Body of pancreas (tissue), 4 donors: ENCODE measurements around the gene PTPN1. TPM values are rescaled to one million over a fixed set of nuclear protein-coding genes. Genes with fewer than 3 reads are reported as not detected.

Experiments used
- ATAC-seq: fragments of 150-250 bp; one replicate; pipeline ENCODE4 v1.9.1; 2016
- DNase-seq, 4 donors: peaks; one replicate each; pipeline ENCODE4 v3.0.0-alpha.2; 2019
- H3K27ac ChIP-seq, 4 donors: fragments of 200-600 bp; sonication (generic); 1 replicate in 3 of 4; 2 replicates in 1 of 4; pipeline versions ENCODE4 v1.5.1 to v1.6.1; 2016 to 2019; ENCODE audit warnings: mild to moderate bottlenecking in 1 of 4, mixed read lengths in 1 of 4, moderate library complexity in 1 of 4
- H3K27me3 ChIP-seq, 2 donors: fragments of 200-600 bp; sonication (generic); one replicate each; pipeline ENCODE4 v1.6.0; 2016; ENCODE audit warnings: mild to moderate bottlenecking in 1 of 2
- H3K36me3 ChIP-seq, 2 donors: fragments of 200-600 bp; sonication (generic); replicated peaks in 1 of 2; 2 replicates each; pipeline ENCODE4 v1.5.1; 2016; ENCODE audit warnings: low read depth in 2 of 2; ENCODE audit not compliant: insufficient read depth in 1 of 2
- H3K4me1 ChIP-seq: fragments of 200-600 bp; sonication (generic); one replicate; pipeline ENCODE4 v1.6.0; 2016
- H3K4me3 ChIP-seq, 2 donors: fragments of 200-600 bp; sonication (generic); 1 replicate in 1 of 2; 2 replicates in 1 of 2; pipeline ENCODE4 v1.5.1; 2016 to 2019
- H3K9me3 ChIP-seq, 3 donors: fragments of 200-600 bp; sonication (generic); 1 replicate in 2 of 3; 2 replicates in 1 of 3; pipeline ENCODE4 v1.5.1; 2016
- POLR2A ChIP-seq, 3 donors: fragments of 450-650 bp; IDR thresholded peaks; one replicate each; pipeline ENCODE4 v1.6.1; 2016; ENCODE audit warnings: antibody characterized with exemption in 3 of 3, mild to moderate bottlenecking in 2 of 3
- whole genome bisulfite sequencing, 2 donors: methylation state at CpG; one replicate each; pipeline ENCODE4 v1.1.5; 2017; 5-methylcytosine and 5-hydroxymethylcytosine counted together
- intact Hi-C: fragments of 100-400 bp; cut with DNase I; formaldehyde crosslinking; loops from one replicate; pipeline ENCODE4 v1.15.1; 2023
- total RNA-seq, 2 donors: library from RNA; depleted of rRNA; stranded (reverse); fragments of >200 nt; gene quantifications; one replicate each; pipeline ENCODE4 v1.1.0, GENCODE V29; 2016
- TF ChIP-seq, protein P1 (sequence below), 7 experiments: fragments of 450-650 bp in 4 of 7; fragments of 200-600 bp in 3 of 7; sonication (generic) in 3 of 7; IDR thresholded peaks; one replicate each; pipeline ENCODE4 v1.5.1; 2016 to 2019; ENCODE audit warnings: antibody characterized with exemption in 7 of 7

Gene PTPN1
- total RNA-seq, 2 donors from 2014 or later = 9.1 to 10.2 TPM

- H3K27me3 ChIP-seq = no peaks in the 10 kb centered on the region
- no peak overlapping the region for H3K4me3 ChIP-seq
- H3K27ac ChIP-seq = no peak overlapping the region
- TF ChIP-seq, protein P1, sequence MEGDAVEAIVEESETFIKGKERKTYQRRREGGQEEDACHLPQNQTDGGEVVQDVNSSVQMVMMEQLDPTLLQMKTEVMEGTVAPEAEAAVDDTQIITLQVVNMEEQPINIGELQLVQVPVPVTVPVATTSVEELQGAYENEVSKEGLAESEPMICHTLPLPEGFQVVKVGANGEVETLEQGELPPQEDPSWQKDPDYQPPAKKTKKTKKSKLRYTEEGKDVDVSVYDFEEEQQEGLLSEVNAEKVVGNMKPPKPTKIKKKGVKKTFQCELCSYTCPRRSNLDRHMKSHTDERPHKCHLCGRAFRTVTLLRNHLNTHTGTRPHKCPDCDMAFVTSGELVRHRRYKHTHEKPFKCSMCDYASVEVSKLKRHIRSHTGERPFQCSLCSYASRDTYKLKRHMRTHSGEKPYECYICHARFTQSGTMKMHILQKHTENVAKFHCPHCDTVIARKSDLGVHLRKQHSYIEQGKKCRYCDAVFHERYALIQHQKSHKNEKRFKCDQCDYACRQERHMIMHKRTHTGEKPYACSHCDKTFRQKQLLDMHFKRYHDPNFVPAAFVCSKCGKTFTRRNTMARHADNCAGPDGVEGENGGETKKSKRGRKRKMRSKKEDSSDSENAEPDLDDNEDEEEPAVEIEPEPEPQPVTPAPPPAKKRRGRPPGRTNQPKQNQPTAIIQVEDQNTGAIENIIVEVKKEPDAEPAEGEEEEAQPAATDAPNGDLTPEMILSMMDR (IDR thresholded peaks at IDR 0.05) = no peak
- no peak for TF ChIP-seq POLR2A (IDR thresholded peaks at IDR 0.05)
- ATAC-seq (no peak), DNase-seq (no peak)
- H3K4me1 ChIP-seq = peaks cover 5% of the 10 kb centered on the region
- intact Hi-C loops = no loop called here
- peaks cover 0 to 22% of the 10 kb centered on the region in 2 donors for H3K36me3 ChIP-seq
- no peaks in the 10 kb centered on the region for H3K9me3 ChIP-seq
- 79 to 88% methylated on average over 6 of the region's 6 CpGs for WGBS, 2 donors
Observed at GRCh38 chr20:50582092-50582491, 71.9 kb downstream of the PTPN1 start.

GRCh38 chr20:50582591-50583234, 72.5 kb downstream of the PTPN1 start:
- 89 to 93% methylated on average over 26 of the region's 26 CpGs for WGBS, 2 donors
- DNase-seq (no peak), ATAC-seq (no peak)
- Histone ChIP-seq H3K27ac (no peak overlapping the region), H3K27me3 (no peaks in the 10 kb centered on the region), H3K36me3 (peaks cover 0 to 22% of the 10 kb centered on the region in 2 donors), H3K4me3 (no peak overlapping the region), H3K4me1 (no peaks in the 10 kb centered on the region), H3K9me3 (no peaks in the 10 kb centered on the region)
- no peak for TF ChIP-seq POLR2A (IDR thresholded peaks at IDR 0.05)
- TF ChIP-seq, protein P1 (IDR thresholded peaks at IDR 0.05) = no peak
- intact Hi-C loops = no loop called here

GRCh38 chr20:50583442-50584150, 73.4 kb downstream of the PTPN1 start:
- H3K27me3 ChIP-seq = no peaks in the 10 kb centered on the region
- ATAC-seq (no peak), DNase-seq (no peak)
- H3K4me3 ChIP-seq = no peak overlapping the region
- no peaks in the 10 kb centered on the region for H3K9me3 ChIP-seq
- no peaks in the 10 kb centered on the region for H3K4me1 ChIP-seq
- peaks cover 0 to 20% of the 10 kb centered on the region in 2 donors for H3K36me3 ChIP-seq
- intact Hi-C loops = no loop called here
- no peak overlapping the region for H3K27ac ChIP-seq
- TF ChIP-seq, protein P1 (IDR thresholded peaks at IDR 0.05) = no peak
- TF ChIP-seq POLR2A (IDR thresholded peaks at IDR 0.05) = no peak
- WGBS, 2 donors = 87 to 95% methylated on average over 14 to 15 of the region's 15 CpGs

DNA sequence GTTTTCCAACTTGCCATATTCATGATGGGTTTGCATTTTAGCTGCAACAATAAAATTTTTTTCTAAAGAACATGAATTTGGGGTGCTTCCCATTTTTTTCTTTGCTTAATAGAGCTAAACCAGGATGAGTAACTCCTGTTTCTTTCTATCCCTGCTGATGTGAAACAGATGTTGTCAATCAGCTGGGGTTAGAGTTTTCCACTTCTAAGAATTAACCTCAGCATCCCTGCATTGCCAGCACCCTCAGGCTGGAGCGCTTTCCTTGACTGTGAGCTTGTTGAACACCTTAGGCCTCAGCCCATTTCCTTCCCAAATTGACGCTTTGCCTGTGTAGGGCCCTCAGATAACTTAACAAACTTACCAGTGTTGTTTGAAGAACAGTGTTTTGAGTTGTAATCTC, 74.5 kb downstream of the PTPN1 start:
- WGBS, 2 donors = 94 to 97% methylated on average over 2 of the region's 2 CpGs
- ATAC-seq = no peak

More for the DNA sequence above, 74.5 kb downstream of the PTPN1 start:
- no peak overlapping the region for H3K27ac ChIP-seq
- intact Hi-C loops = no loop called here
- no peaks in the 10 kb centered on the region for H3K4me1 ChIP-seq
- H3K4me3 ChIP-seq = no peak overlapping the region
- TF ChIP-seq, protein P1 (IDR thresholded peaks at IDR 0.05) = no peak
- TF ChIP-seq POLR2A (IDR thresholded peaks at IDR 0.05) = no peak
- H3K27me3 ChIP-seq = no peaks in the 10 kb centered on the region
- H3K36me3 ChIP-seq = peaks cover 0 to 15% of the 10 kb centered on the region in 2 donors
- no peak for DNase-seq
- no peaks in the 10 kb centered on the region for H3K9me3 ChIP-seq
